Caco-2 (cell line): ENCODE results near the gene CEP85L. TPM values are rescaled to one million over a fixed set of nuclear protein-coding genes. Genes with fewer than 3 reads are reported as not detected.

Source experiments
- BruUV-seq: library from RNA; stranded (reverse); fragments of 400-500 nt; replicated peaks from 2 replicates; lab custom pipeline; 2021; lab: Mats Ljungman, UMichigan
- CTCF ChIA-PET: fragments of 300-600 bp; sonication (Branson Sonifier 250); formaldehyde crosslinking; loops from one replicate; lab custom pipeline; 2022; ENCODE audit warnings: antibody characterized with exemption; lab: Charles Lee
- POLR2A ChIA-PET: fragments of 300-600 bp; sonication (Branson Sonifier 250); formaldehyde crosslinking; loops from one replicate; lab custom pipeline; 2022; ENCODE audit warnings: antibody characterized with exemption; lab: Charles Lee
- DNase-seq, 2 experiments: peaks; one replicate each; pipeline versions ENCODE4 v3.0.0 to v3.0.0-alpha.2; 2020 to 2022
- H3K27me3 ChIP-seq: replicated peaks from 2 replicates; pipeline ENCODE4 v1.6.0; 2011; ENCODE audit warnings: low read length; ENCODE audit not compliant: control insufficient read depth, insufficient read depth
- H3K36me3 ChIP-seq: 2 replicates; pipeline ENCODE4 v1.5.1; 2011; ENCODE audit warnings: low read length; ENCODE audit not compliant: control insufficient read depth, insufficient read depth
- H3K4me1 ChIP-seq: fragments of 250-450 bp; sonication (Bioruptor Pico); 2 replicates; pipeline ENCODE4 v1.5.1; 2020; ENCODE audit warnings: mild to moderate bottlenecking
- H3K4me3 ChIP-seq: 2 replicates; pipeline ENCODE4 v1.5.1; 2011; ENCODE audit warnings: low read depth, mild to moderate bottlenecking, control low read depth, low read length
- H3K9me3 ChIP-seq: fragments of 250-450 bp; sonication (Bioruptor Pico); 2 replicates; pipeline ENCODE4 v1.5.1; 2020; ENCODE audit warnings: mild to moderate bottlenecking, moderate library complexity
- H3K27ac Mint-ChIP-seq: one replicate; pipeline ENCODE4 v1.8.0; 2022; ENCODE audit warnings: mixed read lengths; ENCODE audit not compliant: unreplicated experiment
- H3K27me3 Mint-ChIP-seq: one replicate; pipeline ENCODE4 v1.8.0; 2022; ENCODE audit warnings: mixed read lengths; ENCODE audit not compliant: insufficient read depth, unreplicated experiment
- H3K36me3 Mint-ChIP-seq: one replicate; pipeline ENCODE4 v1.8.0; 2022; ENCODE audit warnings: mild to moderate bottlenecking, mixed read lengths; ENCODE audit not compliant: insufficient read depth, unreplicated experiment
- H3K4me1 Mint-ChIP-seq: one replicate; pipeline ENCODE4 v1.8.0; 2022; ENCODE audit warnings: low read depth, mixed read lengths; ENCODE audit not compliant: unreplicated experiment
- H3K4me3 Mint-ChIP-seq: one replicate; pipeline ENCODE4 v1.8.0; 2022; ENCODE audit warnings: mild to moderate bottlenecking, moderate library complexity, mixed read lengths; ENCODE audit not compliant: unreplicated experiment
- H3K9me3 Mint-ChIP-seq: one replicate; pipeline ENCODE4 v1.8.0; 2022; ENCODE audit warnings: mixed read lengths; ENCODE audit not compliant: unreplicated experiment
- CTCF ChIP-seq, 2 experiments: fragments of 200-600 bp in 1 of 2; IDR thresholded peaks; 1 replicate in 1 of 2; 2 replicates in 1 of 2; pipeline versions ENCODE4 v1.5.1 to v1.8.0; 2011 to 2022; ENCODE audit warnings: antibody characterized with exemption in 1 of 2, control low read depth in 1 of 2, inconsistent platforms in 1 of 2, low read depth in 1 of 2, low read length in 1 of 2, mild to moderate bottlenecking in 1 of 2, moderate library complexity in 1 of 2; ENCODE audit not compliant: insufficient read depth in 1 of 2, severe bottlenecking in 1 of 2, unreplicated experiment in 1 of 2
- intact Hi-C: fragments of 100-400 bp; cut with micrococcal nuclease; formaldehyde crosslinking; loops from one replicate; pipeline ENCODE4 v1.10.0; 2022; ENCODE audit not compliant: unreplicated experiment
- total RNA-seq: library from RNA; stranded (reverse); gene quantifications from 2 replicates; pipeline ENCODE4 v1.2.3, GENCODE V29; 2022

The CEP85L gene
- total RNA-seq, 1 experiment from 2014 or later: 0.29 TPM

GRCh38 chr6:118630067-118630466, 21.3 kb downstream of the CEP85L start:
- H3K27me3 ChIP-seq: no peaks in the 10 kb centered on the region
- H3K4me3 Mint-ChIP-seq: no peak overlapping the region
- H3K36me3 ChIP-seq: no peaks in the 10 kb centered on the region
- no peaks in the 10 kb centered on the region for H3K4me1 Mint-ChIP-seq
- no peak overlapping the region for H3K27ac Mint-ChIP-seq
- intact Hi-C loops: no loop called here
- H3K9me3 Mint-ChIP-seq: no peaks in the 10 kb centered on the region
- no TSS peak for BruUV-seq
- CTCF ChIA-PET: no interaction called here
- peaks cover 4% of the 10 kb centered on the region for H3K27me3 Mint-ChIP-seq
- H3K36me3 Mint-ChIP-seq: no peaks in the 10 kb centered on the region
- no peak overlapping the region for H3K4me3 ChIP-seq
- POLR2A ChIA-PET: no interaction called here
- H3K9me3 ChIP-seq: no peaks in the 10 kb centered on the region
- H3K4me1 ChIP-seq: no peaks in the 10 kb centered on the region
- no peak for TF ChIP-seq CTCF (IDR thresholded peaks at IDR 0.05; ENCODE audit: insufficient read depth in 1 of 2, low read depth in 1 of 2, low read length in 1 of 2, severe bottlenecking in 1 of 2, unreplicated experiment in 1 of 2)
- no peak for DNase-seq

- no peak for TF ChIP-seq CTCF (IDR thresholded peaks at IDR 0.05; ENCODE audit: insufficient read depth in 1 of 2, low read depth in 1 of 2, low read length in 1 of 2, severe bottlenecking in 1 of 2, unreplicated experiment in 1 of 2)
- Mint-ChIP-seq H3K27me3 (peaks cover 6% of the 10 kb centered on the region), H3K4me1 (no peaks in the 10 kb centered on the region), H3K36me3 (no peaks in the 10 kb centered on the region), H3K9me3 (no peaks in the 10 kb centered on the region), H3K4me3 (no peak overlapping the region), H3K27ac (no peak overlapping the region)
- no TSS peak for BruUV-seq
- Histone ChIP-seq H3K27me3 (no peaks in the 10 kb centered on the region), H3K4me3 (no peak overlapping the region), H3K4me1 (no peaks in the 10 kb centered on the region), H3K36me3 (no peaks in the 10 kb centered on the region), H3K9me3 (no peaks in the 10 kb centered on the region)
- CTCF ChIA-PET: no interaction called here
- POLR2A ChIA-PET: no interaction called here
- intact Hi-C loops: no loop called here
- DNase-seq: no peak
Observed at GRCh38 chr6:118627724-118628123, 23.7 kb downstream of the CEP85L start.

DNA sequence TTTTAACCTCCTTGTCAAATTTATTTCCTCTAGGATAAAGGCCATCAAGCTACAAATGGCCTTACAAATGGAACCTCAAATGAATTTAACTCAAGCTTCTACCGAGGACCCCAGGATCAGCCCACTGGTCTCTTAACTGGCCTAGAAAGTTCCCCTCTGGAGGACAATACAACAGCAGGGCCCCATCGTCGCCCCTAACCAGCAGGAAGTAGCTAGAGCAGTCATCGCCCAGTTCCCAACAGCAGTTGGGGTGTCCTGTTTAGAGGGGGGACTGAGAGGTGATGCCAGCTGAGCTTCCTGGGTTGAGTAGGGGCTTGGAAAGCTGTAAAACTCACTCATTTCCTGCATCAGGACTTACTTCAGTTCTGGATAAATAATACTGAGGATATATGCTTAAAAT, 25.6 kb downstream of the CEP85L start:
- Histone ChIP-seq H3K36me3 (no peaks in the 10 kb centered on the region), H3K9me3 (no peaks in the 10 kb centered on the region), H3K4me1 (no peaks in the 10 kb centered on the region), H3K4me3 (no peak overlapping the region), H3K27me3 (no peaks in the 10 kb centered on the region)
- no peak for TF ChIP-seq CTCF (IDR thresholded peaks at IDR 0.05; ENCODE audit: insufficient read depth in 1 of 2, low read depth in 1 of 2, low read length in 1 of 2, severe bottlenecking in 1 of 2, unreplicated experiment in 1 of 2)
- no peaks in the 10 kb centered on the region for H3K4me1 Mint-ChIP-seq
- H3K9me3 Mint-ChIP-seq: no peaks in the 10 kb centered on the region
- no TSS peak for BruUV-seq
- DNase-seq: no peak
- ChIA-PET CTCF (no interaction called here), POLR2A (no interaction called here)
- H3K27ac Mint-ChIP-seq: no peak overlapping the region
- peaks cover 6% of the 10 kb centered on the region for H3K27me3 Mint-ChIP-seq
- H3K36me3 Mint-ChIP-seq: no peaks in the 10 kb centered on the region
- no peak overlapping the region for H3K4me3 Mint-ChIP-seq
- intact Hi-C loops: no loop called here
